Measurements from ENCODE around the gene AP1B1. TPM values are rescaled to one million over a fixed set of nuclear protein-coding genes. Genes with fewer than 3 reads are reported as not detected.
"Not testable (repeated sequence)": the region's sequence is repeated elsewhere in the genome, so short reads cannot be mapped to it uniquely, and the experiment has no call there.

AP1B1 gene
- polyA plus RNA-seq, result 10 to 100 TPM; 22.3 to 36.5 (median 36.1) TPM

GRCh38 chr22:29387921-29388758, at the start of gene AP1B1:
Gene AP1B1, minus strand, starts transcription at chr22:29388570. Its CDS starts 21,327 bp downstream, at chr22:29367243.
- 0 to 1% (median 1%) methylated on average over 38 to 68 of the region's 68 CpGs for WGBS, 3 donors
- no peak within 1 kb of the TSS for H3K27ac ChIP-seq (ENCODE audit: low read depth, low read length)

- no peak overlapping the region for H3K27ac ChIP-seq (ENCODE audit: low read depth, low read length)
- WGBS, 3 donors, result 53 to 77% (median 63%) methylated on average over 5 of the region's 5 CpGs
These were observed 47.1 kb upstream of the AP1B1 start for GRCh38 chr22:29435236-29436136.

GRCh38 chr22:29434288-29434687, 45.9 kb upstream of the AP1B1 start:
- 83 to 91% (median 89%) methylated on average over 7 of the region's 7 CpGs for WGBS, 3 donors

GRCh38 chr22:29433856-29434255, 45.5 kb upstream of the AP1B1 start:
- no peak overlapping the region for H3K27ac ChIP-seq (ENCODE audit: low read depth, low read length)
- WGBS, 3 donors, result 84 to 94% (median 90%) methylated on average over 3 of the region's 3 CpGs

More at GRCh38 chr22:29434288-29434687, 45.9 kb upstream of the AP1B1 start:
- H3K27ac ChIP-seq (ENCODE audit: low read depth, low read length), result no peak overlapping the region

GRCh38 chr22:29431986-29432385, 43.6 kb upstream of the AP1B1 start:
- no peak overlapping the region for H3K27ac ChIP-seq (ENCODE audit: low read depth, low read length)
- 31 to 59% (median 58%) methylated on average over 5 of the region's 5 CpGs for WGBS, 3 donors

- WGBS, 3 donors, result 85 to 88% (median 87%) methylated on average over 2 of the region's 2 CpGs
- H3K27ac ChIP-seq (ENCODE audit: low read depth, low read length), result no peak overlapping the region
These were observed 38.9 kb upstream of the AP1B1 start for GRCh38 chr22:29427176-29427760.

- H3K27ac ChIP-seq (ENCODE audit: low read depth, low read length), result no peak overlapping the region
- WGBS, 3 donors, result 89 to 96% (median 92%) methylated on average over 7 of the region's 7 CpGs
These were observed 38.1 kb upstream of the AP1B1 start for GRCh38 chr22:29426476-29426875.

- WGBS, 3 donors, result 44 to 71% (median 68%) methylated on average over 5 of the region's 5 CpGs
- H3K27ac ChIP-seq (ENCODE audit: low read depth, low read length), result not testable (repeated sequence)
These were observed 30.3 kb upstream of the AP1B1 start for GRCh38 chr22:29418704-29419103.

- 28 to 74% (median 41%) methylated on average over 23 of the region's 23 CpGs for WGBS, 3 donors
- not testable (repeated sequence) for H3K27ac ChIP-seq (ENCODE audit: low read depth, low read length)
These were observed 26.7 kb upstream of the AP1B1 start for GRCh38 chr22:29414951-29415591.

GRCh38 chr22:29412772-29413171, 24.4 kb upstream of the AP1B1 start:
- 4 to 47% (median 45%) methylated on average over 3 to 4 of the region's 4 CpGs for WGBS, 3 donors
- H3K27ac ChIP-seq (ENCODE audit: low read depth, low read length), result not testable (repeated sequence)

GRCh38 chr22:29411569-29412211, 23.3 kb upstream of the AP1B1 start:
- not testable (repeated sequence) for H3K27ac ChIP-seq (ENCODE audit: low read depth, low read length)
- WGBS, 3 donors, result 42 to 76% (median 55%) methylated on average over 4 of the region's 4 CpGs

GRCh38 chr22:29408940-29409339, 20.6 kb upstream of the AP1B1 start:
- 52 to 74% (median 62%) methylated on average over 6 of the region's 6 CpGs for WGBS, 3 donors
- H3K27ac ChIP-seq (ENCODE audit: low read depth, low read length), result no peak overlapping the region

GRCh38 chr22:29401538-29401937, 13.2 kb upstream of the AP1B1 start:
- 64 to 74% (median 68%) methylated on average over 6 of the region's 6 CpGs for WGBS, 3 donors
- not testable (repeated sequence) for H3K27ac ChIP-seq (ENCODE audit: low read depth, low read length)

GRCh38 chr22:29400576-29400975, 12.2 kb upstream of the AP1B1 start:
- WGBS, 3 donors, result 89 to 98% (median 96%) methylated on average over 2 of the region's 2 CpGs

GRCh38 chr22:29397791-29398190, 9.4 kb upstream of the AP1B1 start:
- 81 to 86% (median 85%) methylated on average over 6 of the region's 6 CpGs for WGBS, 3 donors
- H3K27ac ChIP-seq (ENCODE audit: low read depth, low read length), result no peak overlapping the region

More at GRCh38 chr22:29400576-29400975, 12.2 kb upstream of the AP1B1 start:
- H3K27ac ChIP-seq (ENCODE audit: low read depth, low read length), result no peak overlapping the region

GRCh38 chr22:29396126-29396525, 7.8 kb upstream of the AP1B1 start:
- H3K27ac ChIP-seq (ENCODE audit: low read depth, low read length), result no peak overlapping the region

GRCh38 chr22:29394931-29395581, 6.7 kb upstream of the AP1B1 start:
- H3K27ac ChIP-seq (ENCODE audit: low read depth, low read length), result no peak overlapping the region
- 8 to 12% (median 8%) methylated on average over 10 of the region's 10 CpGs for WGBS, 3 donors

More at GRCh38 chr22:29396126-29396525, 7.8 kb upstream of the AP1B1 start:
- WGBS, 3 donors, result 23 to 47% (median 44%) methylated on average over 2 of the region's 2 CpGs

All from adipose tissue (tissue), 3 donors.